ENCODE results near the gene OR10H5.

OR10H5 gene

DNA sequence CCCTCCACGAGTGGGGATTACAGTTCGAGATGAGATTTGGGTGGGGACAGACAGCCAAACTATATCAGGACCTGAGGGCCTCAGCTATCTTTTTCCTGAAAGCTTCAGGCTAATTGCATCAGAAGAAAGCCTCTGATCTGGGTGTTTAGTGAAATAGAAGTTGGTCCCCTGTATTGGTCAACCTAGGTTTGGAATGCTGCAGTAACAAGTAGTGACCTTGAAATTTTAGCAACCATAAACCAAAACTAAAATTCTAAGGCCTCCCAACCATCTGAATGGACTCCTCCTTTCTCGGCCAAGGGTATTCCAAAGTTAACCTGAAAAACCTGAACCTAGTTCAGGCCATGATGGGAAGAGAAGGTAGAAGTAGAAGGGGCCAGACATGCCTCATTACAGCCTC is 62.9 kb downstream of the OR10H5 start:
- no peak for DNase-seq
